ENCODE data around the gene PLXNA4. TPM values are rescaled to one million over a fixed set of nuclear protein-coding genes. Genes with fewer than 3 reads are reported as not detected.

The PLXNA4 gene
- total RNA-seq, 4 donors from 2014 or later, result 4.8 to 19.7 (median 10.7) TPM

GRCh38 chr7:132240821-132241422 is 335.3 kb downstream of the PLXNA4 start:
- Histone ChIP-seq H3K27ac (no peak overlapping the region), H3K27me3 (no peaks in the 10 kb centered on the region), H3K4me1 (no peaks in the 10 kb centered on the region), H3K36me3 (no peaks in the 10 kb centered on the region), H3K4me3 (no peak overlapping the region), H3K9me3 (peaks cover 0 to 4% (median 0%) of the 10 kb centered on the region in 3 donors)
- TF ChIP-seq EP300 (IDR thresholded peaks at IDR 0.05) (no peak), POLR2A (IDR thresholded peaks at IDR 0.05) (no peak), POLR2AphosphoS5 (IDR thresholded peaks at IDR 0.05) (no peak), CTCF (IDR thresholded peaks at IDR 0.05) (no peak)
- no peak for ATAC-seq
- 57 to 62% methylated on average over 4 of the region's 6 CpGs for WGBS, 2 donors (ENCODE audit: low coverage in 1 of 2)

GRCh38 chr7:132240262-132240661 is 336.0 kb downstream of the PLXNA4 start:
- TF ChIP-seq CTCF (IDR thresholded peaks at IDR 0.05) (no peak), POLR2AphosphoS5 (IDR thresholded peaks at IDR 0.05) (no peak), EP300 (IDR thresholded peaks at IDR 0.05) (no peak), POLR2A (IDR thresholded peaks at IDR 0.05) (no peak)
- no peak for ATAC-seq
- H3K4me1 ChIP-seq, result no peaks in the 10 kb centered on the region
- H3K27me3 ChIP-seq, result no peaks in the 10 kb centered on the region
- H3K36me3 ChIP-seq, result no peaks in the 10 kb centered on the region
- H3K27ac ChIP-seq, result no peak overlapping the region
- H3K4me3 ChIP-seq, result no peak overlapping the region
- no peaks in the 10 kb centered on the region for H3K9me3 ChIP-seq
- WGBS, 2 donors (ENCODE audit: low coverage in 1 of 2), result 86% methylated on average over 3 of the region's 3 CpGs; no CpG with 5 or more reads in 1 of the 2 donors

DNA sequence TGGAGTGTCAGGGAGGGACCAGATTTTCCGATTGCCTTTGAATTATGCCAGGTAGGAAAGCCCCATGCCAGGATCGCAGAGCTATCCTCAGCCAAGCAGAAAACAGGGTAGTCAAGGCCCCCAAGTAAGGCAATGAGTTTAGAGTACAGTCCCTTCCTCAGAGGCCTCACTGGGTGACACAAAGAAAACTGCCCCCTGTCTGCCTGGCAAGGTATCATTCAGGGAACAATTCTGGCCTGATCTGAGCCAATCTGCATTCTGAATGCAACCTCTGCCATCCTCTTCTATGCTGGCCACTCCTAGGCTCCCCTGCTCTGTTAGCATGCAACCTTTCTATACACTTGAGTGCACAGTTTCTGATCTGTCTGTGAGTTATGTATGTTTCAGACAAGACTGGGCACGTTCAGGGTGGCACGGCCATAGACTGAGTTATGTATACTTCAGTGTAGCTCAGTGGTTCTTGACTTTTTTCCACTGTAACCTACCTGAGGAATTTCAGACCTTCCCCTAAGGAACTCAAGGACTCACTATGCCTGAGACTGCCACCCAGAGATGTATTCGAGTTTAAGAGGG is 336.8 kb downstream of the PLXNA4 start:
- TF ChIP-seq POLR2A (IDR thresholded peaks at IDR 0.05) (no peak), POLR2AphosphoS5 (IDR thresholded peaks at IDR 0.05) (no peak), CTCF (IDR thresholded peaks at IDR 0.05) (no peak), EP300 (IDR thresholded peaks at IDR 0.05) (no peak)
- WGBS, 2 donors (ENCODE audit: low coverage in 1 of 2), result 94% methylated on average over 5 of the region's 5 CpGs; no CpG with 5 or more reads in 1 of the 2 donors
- no peaks in the 10 kb centered on the region for H3K36me3 ChIP-seq
- H3K4me1 ChIP-seq, result no peaks in the 10 kb centered on the region
- ATAC-seq, result no peak
- H3K4me3 ChIP-seq, result no peak overlapping the region
- no peak overlapping the region for H3K27ac ChIP-seq
- H3K9me3 ChIP-seq, result no peaks in the 10 kb centered on the region
- no peaks in the 10 kb centered on the region for H3K27me3 ChIP-seq

- H3K36me3 ChIP-seq, result no peaks in the 10 kb centered on the region
- TF ChIP-seq POLR2AphosphoS5 (IDR thresholded peaks at IDR 0.05), result no peak
- TF ChIP-seq EP300 (IDR thresholded peaks at IDR 0.05), result no peak
- TF ChIP-seq POLR2A (IDR thresholded peaks at IDR 0.05), result no peak
- H3K4me3 ChIP-seq, result no peak overlapping the region
- ATAC-seq, result no peak
- H3K9me3 ChIP-seq, result no peaks in the 10 kb centered on the region
- no peaks in the 10 kb centered on the region for H3K27me3 ChIP-seq
- no peak overlapping the region for H3K27ac ChIP-seq
- no peaks in the 10 kb centered on the region for H3K4me1 ChIP-seq
Observed at GRCh38 chr7:132234711-132235110, 341.6 kb downstream of the PLXNA4 start.

- H3K36me3 ChIP-seq, result no peaks in the 10 kb centered on the region
- H3K4me3 ChIP-seq, result no peak overlapping the region
- TF ChIP-seq EP300 (IDR thresholded peaks at IDR 0.05) (no peak), POLR2AphosphoS5 (IDR thresholded peaks at IDR 0.05) (no peak), CTCF (IDR thresholded peaks at IDR 0.05) (no peak), POLR2A (IDR thresholded peaks at IDR 0.05) (no peak)
- H3K9me3 ChIP-seq, result no peaks in the 10 kb centered on the region
- H3K27me3 ChIP-seq, result no peaks in the 10 kb centered on the region
- H3K27ac ChIP-seq, result no peak overlapping the region
- no peaks in the 10 kb centered on the region for H3K4me1 ChIP-seq
- no peak for ATAC-seq
- 68 to 92% methylated on average over 2 to 3 of the region's 3 CpGs for WGBS, 2 donors (ENCODE audit: low coverage in 1 of 2)
Observed at GRCh38 chr7:132232406-132232805, 343.9 kb downstream of the PLXNA4 start.

All from gastroesophageal sphincter (tissue), 4 donors.